Hematopoietic multipotent progenitor cell treated with erythropoietin and hydrocortisone succinate and interleukin-3 and kit ligand, for 8 days (in vitro differentiated cells): ENCODE results near the gene CCT8L2.
"Not testable (repeated sequence)": the region's sequence is repeated elsewhere in the genome, so short reads cannot be mapped to it uniquely, and the experiment has no call there.

ENCODE experiments used
- DNase-seq: peaks from one replicate; pipeline ENCODE4 v3.0.0-alpha.2; 2015

Gene CCT8L2

DNA sequence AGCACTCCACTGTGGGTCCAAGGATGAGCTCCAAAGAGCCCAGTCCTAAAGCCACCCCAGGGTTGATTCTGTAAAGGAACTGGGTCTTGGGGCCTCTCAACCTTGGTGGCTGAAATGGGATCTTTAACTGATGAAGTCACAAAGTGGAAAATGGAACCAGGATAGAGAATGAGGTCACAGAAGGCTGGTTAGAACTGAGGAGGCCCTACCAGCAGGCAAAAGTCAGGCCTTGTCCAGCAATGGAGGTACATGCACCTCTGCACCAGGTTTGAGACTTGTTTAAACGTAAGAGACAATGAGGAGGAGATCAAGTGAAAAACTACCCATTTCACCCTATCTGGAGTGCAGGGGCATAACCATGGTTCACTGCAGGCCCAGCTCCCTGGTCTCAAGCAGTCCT lies at the start of gene CCT8L2:
Gene CCT8L2, minus strand, starts transcription at position 101 of the 400 bp plus-strand sequence. CDS start 260 bp downstream, outside the sequence.
- not testable (repeated sequence) for DNase-seq

DNA sequence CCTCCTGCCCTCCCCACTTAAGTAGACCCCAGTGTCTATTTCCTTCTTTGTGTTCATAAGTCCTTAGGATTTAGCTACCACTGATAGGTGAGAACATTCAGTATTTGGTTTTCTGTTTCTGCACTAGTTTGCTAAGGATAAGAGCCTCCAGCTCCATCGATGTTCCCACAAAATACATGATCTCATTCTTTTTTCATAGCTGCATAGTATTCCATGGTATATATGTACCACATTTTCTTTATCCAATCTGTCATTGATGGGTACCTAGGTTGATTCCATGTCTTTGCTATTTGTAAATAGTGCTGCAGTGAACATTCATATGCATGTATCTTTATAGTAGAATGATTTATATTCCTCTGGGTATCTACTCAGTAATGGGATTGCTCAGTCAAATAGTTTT lies 42.8 kb upstream of the CCT8L2 start:
- DNase-seq, result not testable (repeated sequence)

DNA sequence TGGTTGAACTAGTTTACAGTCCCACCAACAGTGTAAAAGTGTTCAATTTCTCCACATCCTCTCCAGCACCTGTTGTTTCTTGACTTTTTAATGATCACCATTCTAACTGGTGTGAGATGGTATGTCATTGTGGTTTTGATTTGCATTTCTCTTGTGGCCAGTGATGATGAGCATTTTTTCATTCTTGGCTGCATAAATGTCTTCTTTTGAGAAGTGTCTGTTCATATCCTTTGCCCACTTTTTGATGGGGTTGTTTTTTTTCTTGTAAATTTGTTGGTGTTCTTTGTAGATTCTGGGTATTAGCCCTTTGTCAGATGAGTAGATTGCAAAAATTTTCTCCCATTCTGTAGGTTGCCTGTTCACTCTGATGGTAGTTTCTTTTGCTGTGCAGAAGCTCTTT lies 41.5 kb upstream of the CCT8L2 start:
- DNase-seq, result not testable (repeated sequence)

DNA sequence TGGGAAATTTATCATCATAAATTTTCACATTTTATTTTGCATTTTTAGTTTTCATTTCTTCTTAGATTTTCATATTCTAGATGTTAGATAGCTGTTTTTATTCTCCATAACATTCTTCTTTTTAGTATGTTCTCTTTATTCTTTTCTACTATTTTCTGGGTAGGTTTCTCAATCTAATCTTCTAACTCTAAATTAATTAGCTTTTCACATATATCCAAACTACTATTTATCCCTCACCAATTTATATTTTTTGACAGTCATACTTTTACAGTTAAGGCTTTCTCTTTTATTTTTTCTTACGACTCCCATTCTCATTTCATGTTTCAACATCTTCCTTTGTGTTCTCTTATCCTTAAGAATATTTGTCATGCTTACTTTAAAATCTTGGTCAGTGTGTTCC lies 35.9 kb upstream of the CCT8L2 start:
- DNase-seq, result not testable (repeated sequence)

GRCh38 chr22:16625018-16625417 lies 32.4 kb upstream of the CCT8L2 start:
- DNase-seq, result not testable (repeated sequence)

DNA sequence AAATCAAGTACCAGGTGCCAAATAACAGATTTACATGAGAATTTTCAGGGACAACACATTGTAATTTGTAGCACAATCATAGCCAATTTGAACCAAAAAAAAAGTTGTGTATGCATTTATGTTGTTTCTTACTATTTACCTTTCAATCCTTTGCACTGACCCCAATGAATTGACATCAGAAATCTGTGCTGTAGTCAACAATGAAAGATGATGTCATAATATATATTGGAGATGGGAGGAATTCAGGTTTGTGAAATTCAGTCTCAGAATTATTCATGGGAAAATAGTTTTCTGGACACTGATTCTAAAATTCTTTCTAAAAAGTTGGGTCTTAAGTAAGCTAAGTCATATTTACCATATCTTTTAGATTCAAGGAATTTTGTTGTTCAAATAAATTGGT lies 31.0 kb upstream of the CCT8L2 start:
- not testable (repeated sequence) for DNase-seq

DNA sequence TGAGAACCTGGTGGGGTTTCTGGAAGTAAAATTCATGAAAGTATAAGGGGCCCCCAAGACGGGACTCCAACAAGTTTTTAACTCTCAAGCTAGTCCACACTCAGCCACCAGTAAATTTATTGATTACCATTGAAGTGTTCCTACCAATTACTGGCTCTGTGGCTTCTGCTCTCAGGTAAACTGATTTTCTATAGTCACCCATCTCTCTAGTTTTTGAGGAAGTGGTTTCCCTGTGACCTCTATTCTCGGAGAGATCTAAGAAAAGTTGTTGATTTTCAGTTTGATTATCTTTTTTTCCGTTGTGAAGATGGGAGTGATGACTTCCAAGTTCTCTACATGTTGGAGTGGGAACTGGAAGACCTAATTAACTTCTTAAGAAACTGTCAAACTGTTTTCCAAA lies 24.9 kb upstream of the CCT8L2 start:
- DNase-seq, result not testable (repeated sequence)

DNA sequence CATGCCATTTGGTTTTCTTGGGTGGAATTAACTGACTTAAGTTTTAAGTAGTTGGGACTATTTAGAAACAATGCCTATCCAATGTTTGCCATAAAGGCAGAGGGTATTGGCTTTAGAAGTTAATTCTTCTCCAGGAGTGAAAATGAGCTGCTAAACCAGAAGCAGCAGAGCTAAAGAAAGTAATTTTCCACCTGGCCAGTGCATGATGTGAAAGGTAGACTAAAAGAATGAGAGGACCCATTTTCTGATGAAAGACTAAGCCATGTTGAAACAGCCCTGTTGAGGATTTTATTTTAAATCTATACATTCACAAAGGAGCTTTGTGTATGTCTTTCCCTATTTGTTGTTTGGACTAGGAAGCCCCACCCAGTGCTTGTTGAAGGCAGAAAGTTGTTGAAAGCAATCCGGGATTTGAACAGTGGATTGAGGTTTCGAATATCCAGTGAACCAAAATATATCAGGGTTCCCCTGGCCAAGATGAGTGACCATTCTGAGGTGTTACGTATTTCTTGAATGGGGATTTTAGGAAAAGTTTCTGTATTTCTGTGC lies 23.9 kb upstream of the CCT8L2 start:
- DNase-seq, result not testable (repeated sequence)

GRCh38 chr22:16615606-16616245 lies 23.1 kb upstream of the CCT8L2 start:
- not testable (repeated sequence) for DNase-seq

DNA sequence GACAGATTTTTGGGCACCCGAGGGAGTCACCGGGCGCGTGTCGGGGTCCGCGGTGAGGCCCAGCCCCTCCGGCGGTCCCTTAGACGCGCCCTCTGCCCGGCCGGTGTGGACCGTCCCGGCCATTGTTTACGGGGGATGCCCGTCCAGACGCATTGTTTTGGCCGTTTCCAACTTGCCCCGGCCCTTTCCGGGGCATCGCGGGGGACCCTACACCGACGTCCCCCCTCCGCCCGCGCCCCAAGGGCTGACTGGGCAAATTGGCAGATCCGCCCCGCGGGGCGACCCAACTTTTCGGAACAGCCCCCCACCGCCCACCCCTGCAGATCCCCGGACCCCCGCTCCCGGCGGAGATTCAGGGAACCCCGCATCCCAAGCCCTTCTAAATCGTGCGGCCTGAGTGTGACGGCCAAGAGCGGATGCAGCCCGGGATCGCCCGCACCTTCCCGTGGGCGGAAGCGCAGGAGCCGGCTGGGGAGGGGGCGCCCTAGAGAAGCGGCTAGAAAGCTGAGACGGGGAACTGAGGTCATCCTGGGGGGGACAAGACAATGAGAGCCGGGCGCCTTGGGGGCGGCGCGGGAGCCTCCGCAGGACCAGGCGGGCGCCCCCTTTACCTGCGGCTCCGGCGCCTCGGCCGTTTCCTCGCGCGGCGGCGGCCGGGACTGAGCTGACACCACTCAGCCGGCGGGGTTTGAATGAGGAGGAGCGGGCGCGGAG lies 17.1 kb upstream of the CCT8L2 start:
- no peak for DNase-seq

GRCh38 chr22:16608931-16609330 lies 16.3 kb upstream of the CCT8L2 start:
- DNase-seq, result no peak

DNA sequence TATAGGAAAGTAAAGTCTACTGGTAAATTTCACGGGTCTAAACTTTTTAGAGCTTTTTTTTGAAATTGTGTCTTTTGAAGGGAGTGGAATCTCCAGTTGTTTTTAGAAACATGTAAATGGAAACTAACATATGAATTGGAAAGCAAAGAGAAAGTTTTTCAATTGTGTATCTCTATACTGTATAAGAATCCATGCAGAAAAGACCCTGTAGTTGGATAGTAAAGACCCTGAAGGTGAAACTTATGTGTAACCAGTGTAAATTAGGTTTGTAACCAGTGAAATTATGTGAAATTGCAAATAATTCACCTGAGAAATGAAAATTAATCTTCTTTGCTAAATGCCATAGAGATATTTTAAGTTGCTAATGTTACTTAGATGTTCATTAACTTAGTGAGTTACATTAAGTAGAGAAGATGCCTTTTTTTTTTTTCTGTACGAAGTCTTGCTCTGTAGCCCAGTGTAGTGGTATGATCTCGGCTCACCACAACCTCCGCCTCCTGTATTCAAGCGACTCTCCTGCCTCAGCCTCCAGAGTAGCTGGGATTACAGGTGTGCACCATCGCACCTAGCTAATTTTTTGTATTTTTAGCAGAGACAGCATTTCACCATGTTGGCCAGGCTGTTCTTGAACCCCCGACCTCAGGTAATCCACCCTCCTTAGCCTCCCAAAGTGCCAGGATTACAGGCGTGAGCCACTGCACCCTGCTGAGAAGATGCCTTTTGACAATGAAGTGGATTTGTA lies 11.8 kb upstream of the CCT8L2 start:
- DNase-seq, result not testable (repeated sequence)

GRCh38 chr22:16603770-16604242 lies 11.2 kb upstream of the CCT8L2 start:
- DNase-seq, result not testable (repeated sequence)

GRCh38 chr22:16603448-16603768 lies 10.8 kb upstream of the CCT8L2 start:
- DNase-seq, result no peak

DNA sequence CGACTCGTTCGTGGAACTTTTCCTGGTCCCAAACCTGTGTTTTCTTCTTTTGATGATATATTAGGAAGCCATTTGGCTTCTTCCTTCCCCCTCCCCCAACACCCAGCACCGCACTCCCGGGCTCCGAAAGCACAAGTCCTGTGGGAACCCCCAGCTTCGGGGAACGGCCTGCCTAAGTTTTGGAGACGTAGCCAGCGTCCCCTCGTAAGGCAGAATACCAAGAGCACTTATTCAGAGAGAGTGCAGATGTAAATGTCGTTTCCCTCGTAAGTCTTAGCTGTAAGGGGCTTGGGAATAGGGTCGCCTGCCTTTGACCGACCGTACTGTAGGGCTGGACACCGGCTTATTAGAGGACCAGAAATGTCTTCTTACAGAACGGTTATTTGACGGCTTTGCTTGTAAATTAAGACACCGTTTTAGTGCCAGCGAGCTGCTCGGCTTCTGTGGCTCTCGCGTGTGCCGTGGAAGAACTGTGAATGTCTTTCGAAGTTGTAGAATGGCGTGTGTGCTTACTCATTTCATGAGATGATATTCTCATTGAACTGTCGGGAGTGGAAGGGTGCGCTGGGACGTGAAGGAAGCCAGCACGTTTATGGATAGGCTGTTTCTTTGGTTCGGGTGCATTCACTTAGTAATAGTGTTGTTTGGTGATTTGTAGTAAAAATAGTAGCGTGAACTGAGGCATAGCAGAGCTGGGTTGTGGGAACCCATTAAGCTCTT lies 10.3 kb upstream of the CCT8L2 start:
- not testable (repeated sequence) for DNase-seq

DNA sequence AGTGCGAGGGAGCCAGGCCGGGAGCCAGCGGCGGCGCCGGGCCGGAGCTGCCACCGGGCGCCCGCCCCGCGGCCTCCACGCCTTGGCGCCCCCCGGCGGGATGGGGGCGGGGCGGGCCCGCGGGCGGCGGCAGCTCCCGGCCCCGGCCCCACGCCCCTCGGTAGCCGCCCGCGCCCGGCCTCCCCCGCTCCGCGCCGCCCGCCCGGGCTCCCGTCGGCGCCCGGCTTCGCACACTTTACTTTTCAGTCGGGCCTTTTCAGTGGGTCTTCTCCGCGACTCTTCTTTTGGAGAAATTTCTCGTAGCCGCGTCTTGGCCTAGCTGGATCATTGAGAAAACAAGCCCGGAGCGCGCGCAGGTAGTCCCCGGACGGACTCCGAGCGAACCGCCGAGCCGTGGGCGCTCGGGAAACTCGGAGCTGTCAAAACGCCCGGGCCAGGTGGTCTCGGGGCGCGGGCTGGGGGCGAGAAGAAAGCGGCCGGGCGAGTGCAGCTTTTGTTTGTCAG lies 9.7 kb upstream of the CCT8L2 start:
- not testable (repeated sequence) for DNase-seq

DNA sequence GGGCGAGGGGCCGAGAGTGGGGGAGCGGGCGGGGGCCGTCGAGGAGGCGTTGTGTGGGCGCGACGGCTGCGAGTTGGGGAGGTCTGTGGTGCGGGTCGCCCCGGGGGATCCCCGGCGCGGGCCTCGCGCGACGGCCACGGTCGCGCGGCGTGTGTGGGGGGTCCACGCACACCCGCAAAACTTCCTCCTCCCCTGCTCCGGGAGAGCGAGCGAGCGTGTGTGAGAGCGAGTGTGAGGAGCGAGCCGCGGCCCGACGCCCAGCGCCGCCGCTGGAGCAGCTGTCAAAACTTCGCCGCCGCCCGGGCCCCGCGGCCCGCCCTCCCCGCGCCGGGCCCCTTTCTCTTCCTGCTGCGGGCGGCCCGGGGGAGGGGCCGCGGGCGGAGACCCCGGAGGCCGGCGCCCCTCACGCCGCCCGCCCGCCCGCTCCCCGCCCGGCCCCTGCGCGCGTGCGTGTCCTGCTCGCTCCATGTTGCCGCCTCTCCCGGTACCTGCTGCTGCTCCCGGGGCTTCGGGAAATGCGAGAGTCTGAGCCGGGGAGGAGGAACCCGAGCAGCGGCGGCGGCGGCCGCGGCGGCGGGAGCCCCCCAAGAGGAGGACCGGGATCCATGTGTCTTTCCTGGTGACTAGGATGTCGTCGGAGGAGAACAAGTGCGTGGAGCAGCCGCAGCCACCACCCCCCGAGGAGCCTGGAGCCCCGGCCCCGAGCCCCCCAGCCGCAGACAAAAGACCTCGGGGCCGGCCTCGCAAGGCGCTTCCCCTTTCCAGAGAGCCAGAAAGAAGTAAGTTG lies 9.0 kb upstream of the CCT8L2 start:
- DNase-seq, result no peak

DNA sequence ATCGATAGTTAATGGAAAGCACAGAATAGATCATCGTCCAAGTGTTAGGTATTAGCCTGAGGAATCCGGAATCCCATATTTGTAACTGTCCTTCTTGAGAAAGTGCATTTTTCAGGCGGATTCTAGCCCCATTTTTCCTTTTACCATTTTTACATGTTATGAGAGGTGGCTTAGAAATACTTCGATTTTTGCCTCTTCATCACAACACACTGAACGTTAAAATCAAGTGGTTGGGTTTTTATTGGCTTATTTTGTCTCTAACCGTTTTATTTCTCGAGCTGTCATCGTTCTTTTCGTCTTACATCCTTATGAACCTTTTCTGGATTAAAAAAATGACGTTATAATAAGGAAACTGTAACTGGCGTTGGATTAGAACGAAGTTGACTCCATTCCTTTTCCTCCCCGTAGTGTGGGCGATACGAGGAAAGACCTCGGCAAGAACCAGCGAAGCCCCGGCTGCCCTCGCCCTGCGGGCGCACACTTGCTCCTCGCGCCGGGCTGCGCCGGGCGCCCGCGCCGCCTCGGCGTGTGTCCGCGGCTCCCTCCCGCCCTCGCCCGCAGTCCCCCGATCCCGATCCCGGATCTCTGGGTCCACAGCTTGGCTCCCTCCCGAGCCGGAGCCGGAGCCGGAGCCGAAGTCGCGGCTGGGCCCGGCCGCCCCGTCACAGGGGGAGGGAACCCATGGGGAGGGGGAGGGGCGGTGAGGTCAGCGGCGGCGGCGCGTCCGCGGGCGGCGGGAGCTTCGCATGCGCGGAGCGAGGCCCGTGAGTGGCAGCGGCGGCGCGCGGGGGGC lies 8.2 kb upstream of the CCT8L2 start:
- DNase-seq, result peak; percentile 31

- not testable (repeated sequence) for DNase-seq
These were observed 7.0 kb upstream of the CCT8L2 start for GRCh38 chr22:16599648-16600047.

DNA sequence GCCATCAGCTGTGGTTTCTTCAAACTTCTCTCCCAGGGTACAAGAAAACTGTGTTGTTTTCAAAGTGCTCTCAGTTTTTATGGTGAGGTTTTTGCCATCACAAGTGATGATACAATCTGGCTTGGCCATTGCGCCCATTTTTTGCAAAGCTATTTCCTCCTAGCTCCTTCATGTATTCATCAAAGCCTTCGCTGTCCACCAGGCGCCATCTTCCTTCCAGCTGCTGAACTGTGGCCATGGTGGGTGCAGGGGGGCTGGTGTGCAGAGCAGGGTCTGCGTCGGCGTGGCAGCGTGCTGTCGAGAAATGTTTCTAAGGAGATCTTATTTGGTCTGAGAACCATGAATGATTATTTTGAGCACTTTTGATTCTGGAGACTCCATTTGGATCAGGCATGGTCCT lies 2.6 kb upstream of the CCT8L2 start:
- not testable (repeated sequence) for DNase-seq

GRCh38 chr22:16594026-16594425 lies 1.4 kb upstream of the CCT8L2 start:
- DNase-seq, result no peak
